Measurements from ENCODE around the gene LRRC37B. TPM values are rescaled to one million over a fixed set of nuclear protein-coding genes. Genes with fewer than 3 reads are reported as not detected.

Gene LRRC37B
- 7.9 to 10.0 TPM (median 9.4 TPM) in 5 replicates for total RNA-seq (2022; extraction: Qiagen RNA extraction)

DNA sequence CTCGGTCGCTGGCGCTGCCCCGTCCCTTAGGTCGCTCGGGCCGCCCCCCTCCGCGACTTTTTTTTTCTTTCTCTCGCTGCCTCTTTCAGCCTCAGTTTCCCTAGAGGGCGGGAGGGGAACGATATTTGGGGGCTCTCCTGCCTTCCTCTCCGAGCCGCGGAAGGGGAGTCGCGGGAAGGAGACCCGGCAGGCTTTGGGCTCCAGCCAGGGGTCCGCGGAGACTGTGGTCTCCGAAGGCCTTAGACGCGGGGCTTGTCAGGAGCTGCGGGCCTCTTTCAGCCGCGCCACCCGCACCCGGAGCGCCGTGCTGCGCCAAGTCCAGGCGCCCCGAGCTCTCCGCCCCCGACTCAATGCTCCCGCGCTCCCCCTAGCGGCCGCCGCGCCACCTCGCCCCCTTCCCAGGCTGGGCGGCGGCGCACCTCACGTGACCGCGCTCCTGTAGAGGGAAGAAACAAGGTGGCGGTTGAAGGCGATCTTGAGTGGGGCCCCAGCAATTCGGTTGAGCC is at the start of gene LRRC37B:
TSS of gene LRRC37B (plus strand) at position 427 of the 506 bp plus-strand sequence. CDS start 14,010 bp downstream, outside the sequence.

Other genes starting within 250 kb of the LRRC37B start
- 107 to 171 TPM (median 152 TPM) in 5 replicates for gene COPRS, start 148.1 kb upstream of the LRRC37B start, total RNA-seq (2022; extraction: Qiagen RNA extraction)
- 47.7 to 82.3 TPM (median 77.8 TPM) in 5 replicates for gene UTP6, start 105.7 kb upstream of the LRRC37B start, total RNA-seq (2022; extraction: Qiagen RNA extraction)
- gene SUZ12, start 70.4 kb upstream of the LRRC37B start, total RNA-seq (2022; extraction: Qiagen RNA extraction) = 21.5 to 28.1 TPM (median 24.1 TPM) in 5 replicates
- gene RHOT1, start 135.1 kb downstream of the LRRC37B start, total RNA-seq (2022; extraction: Qiagen RNA extraction) = 18.2 to 24.2 TPM (median 23.3 TPM) in 5 replicates